Umbilical cord (tissue), 2 donors: ENCODE measurements around the gene WRNIP1. TPM values are rescaled to one million over a fixed set of nuclear protein-coding genes. Genes with fewer than 3 reads are reported as not detected.

ENCODE experiments used
- DNase-seq: peaks from one replicate; pipeline ENCODE4 v3.0.0-alpha.2; 2015; ENCODE audit warnings: low spot score
- total RNA-seq: library from RNA; depleted of rRNA; stranded (reverse); fragments of >200 nt; gene quantifications from one replicate; pipeline ENCODE4 v1.2.3, GENCODE V29; 2014; ENCODE audit warnings: low replicate concordance; ENCODE audit not compliant: insufficient read depth

Gene WRNIP1
- total RNA-seq, 1 donor from 2014 or later = 33.7 TPM

DNA sequence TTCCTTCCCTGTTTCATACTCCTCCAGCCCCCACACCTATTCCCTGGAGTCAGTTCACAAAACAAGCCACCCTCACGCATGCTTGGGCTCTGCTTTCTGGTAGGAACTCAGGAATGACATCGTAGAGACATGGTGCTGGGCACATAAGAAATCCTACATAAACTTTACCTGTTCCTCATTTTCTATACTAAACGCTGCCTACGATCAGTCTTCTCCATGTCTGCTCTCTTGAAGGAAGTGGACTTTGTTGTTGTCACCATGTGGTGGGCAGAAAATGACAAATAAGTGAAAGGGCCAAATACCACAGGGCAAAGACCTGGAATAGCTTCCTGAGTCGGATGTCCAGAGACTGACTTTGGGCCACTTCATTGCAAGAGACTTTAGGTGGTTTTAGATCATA, 24.6 kb upstream of the WRNIP1 start:
- DNase-seq = no peak

DNA sequence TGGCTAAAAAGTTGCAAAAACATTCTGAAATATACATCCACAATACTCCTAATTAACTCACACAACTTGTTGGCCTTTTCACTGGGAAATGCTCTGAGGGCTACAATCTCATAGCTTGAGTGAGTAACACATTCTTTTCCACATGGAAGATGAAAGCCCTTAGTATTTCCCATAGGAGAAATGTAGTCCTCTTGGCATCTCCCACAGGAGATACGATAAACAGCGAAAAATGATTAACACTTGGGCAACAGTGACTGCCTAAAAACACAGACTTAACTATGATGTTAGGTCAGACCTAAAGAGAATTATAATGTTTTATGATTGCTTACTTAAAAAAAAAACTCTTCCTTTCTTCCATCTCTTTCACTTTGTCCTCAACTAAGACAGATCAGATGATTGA, 23.4 kb upstream of the WRNIP1 start:
- no peak for DNase-seq

DNA sequence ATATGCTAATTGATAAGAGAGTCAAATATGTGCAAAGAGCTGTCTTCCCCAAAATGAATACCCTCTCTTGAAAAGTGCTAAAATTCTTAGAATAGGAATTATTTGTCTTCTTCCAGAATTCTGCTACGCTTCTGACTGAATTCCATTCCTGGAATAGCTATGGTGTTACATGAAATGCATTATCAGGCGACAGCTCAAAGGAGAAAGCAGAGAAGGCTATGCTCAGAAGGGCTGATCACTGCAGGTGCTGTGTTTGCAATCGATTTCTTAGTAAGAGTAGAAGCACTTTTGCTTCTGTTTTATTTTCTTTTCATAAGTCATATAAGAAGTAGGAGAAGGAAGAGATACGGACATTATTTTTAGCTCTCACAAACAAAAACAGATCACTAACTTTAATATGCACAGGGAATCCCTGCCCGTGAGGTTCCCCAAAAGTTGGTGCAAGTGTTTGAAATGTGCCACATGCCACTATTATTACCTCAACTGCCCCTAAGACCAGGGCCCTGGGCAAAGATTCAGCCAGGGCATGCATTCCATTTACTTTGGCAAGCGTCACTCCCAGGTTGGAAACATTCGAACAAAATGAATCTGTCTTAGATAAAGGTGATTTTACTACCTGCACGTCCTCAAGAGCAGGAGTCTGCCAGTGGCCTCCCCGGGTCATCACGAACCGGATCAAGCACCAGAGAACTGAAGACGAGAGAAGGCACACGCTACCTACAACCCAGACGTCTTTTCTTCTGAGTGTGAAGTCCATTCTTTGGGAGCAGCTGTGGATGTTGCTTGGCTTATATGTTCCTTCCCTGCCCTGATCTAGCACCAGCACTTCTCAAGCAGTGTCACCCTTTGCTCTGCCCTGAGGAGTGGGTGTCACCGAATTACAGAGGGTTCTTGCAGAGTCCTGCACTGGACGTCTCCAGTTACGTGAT, 21.6 kb upstream of the WRNIP1 start:
- no peak for DNase-seq

DNA sequence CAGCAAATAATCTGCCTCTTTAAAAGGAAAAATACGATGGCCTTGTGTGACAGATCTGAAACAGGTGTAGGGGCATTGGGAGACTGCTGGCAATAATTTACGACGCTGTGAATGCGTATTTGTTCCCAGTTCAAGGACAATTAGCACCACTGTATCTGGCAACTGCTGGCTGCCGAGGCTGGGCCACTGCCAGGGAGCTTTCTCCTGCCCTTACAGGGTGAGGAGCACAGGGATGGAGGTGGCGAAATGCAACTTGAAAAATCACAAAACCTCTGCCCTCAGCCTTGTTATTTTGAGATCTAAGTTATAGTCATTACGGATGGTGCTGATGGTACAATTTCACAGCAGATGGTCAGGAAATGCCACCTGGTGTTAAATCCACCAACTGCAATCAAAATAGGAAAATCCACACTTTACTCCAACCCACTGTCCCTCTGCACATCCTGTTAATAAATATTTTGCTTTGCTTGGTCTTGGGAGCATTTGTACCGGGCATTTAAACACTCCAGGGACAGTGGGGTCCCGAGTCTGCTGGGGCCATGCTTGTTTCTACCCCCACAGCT, 20.9 kb upstream of the WRNIP1 start:
- no peak for DNase-seq

DNA sequence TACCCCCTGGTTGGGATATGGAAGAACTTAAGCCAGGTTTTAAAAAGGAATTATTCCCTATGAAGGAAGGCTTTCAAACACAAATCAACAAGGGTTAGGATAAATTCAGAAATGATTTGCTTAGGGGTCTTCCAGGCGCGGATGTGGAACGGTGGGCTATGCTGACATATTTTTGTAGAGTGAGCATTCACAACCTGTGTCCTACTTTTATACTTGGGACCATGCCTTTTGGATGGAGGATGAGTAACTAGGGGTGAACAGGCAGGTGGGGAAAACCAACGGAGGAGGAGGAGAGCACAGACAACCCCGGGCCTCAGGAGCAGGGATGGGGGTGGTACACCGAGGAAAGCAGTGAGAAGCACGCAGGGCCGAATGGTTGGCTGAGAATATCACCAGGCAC, 20.4 kb upstream of the WRNIP1 start:
- no peak for DNase-seq

DNA sequence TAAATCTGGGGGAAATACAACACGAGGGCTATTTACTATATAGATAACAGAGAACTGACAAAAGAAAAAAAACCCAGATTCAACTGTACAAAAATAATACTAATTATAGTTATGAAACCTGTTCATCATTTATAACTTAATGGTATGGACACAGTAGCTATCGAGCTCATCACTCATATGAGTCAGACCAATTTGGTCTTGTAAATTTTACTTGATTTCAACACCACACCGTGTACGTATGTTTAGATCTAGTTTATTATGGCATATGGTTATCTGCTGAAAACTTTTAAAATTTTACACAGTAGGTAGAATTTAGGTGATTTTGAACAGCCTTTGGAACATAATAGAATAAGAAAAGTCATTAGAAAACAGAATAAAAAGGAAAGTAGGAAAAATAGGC, 19.9 kb upstream of the WRNIP1 start:
- no peak for DNase-seq

DNA sequence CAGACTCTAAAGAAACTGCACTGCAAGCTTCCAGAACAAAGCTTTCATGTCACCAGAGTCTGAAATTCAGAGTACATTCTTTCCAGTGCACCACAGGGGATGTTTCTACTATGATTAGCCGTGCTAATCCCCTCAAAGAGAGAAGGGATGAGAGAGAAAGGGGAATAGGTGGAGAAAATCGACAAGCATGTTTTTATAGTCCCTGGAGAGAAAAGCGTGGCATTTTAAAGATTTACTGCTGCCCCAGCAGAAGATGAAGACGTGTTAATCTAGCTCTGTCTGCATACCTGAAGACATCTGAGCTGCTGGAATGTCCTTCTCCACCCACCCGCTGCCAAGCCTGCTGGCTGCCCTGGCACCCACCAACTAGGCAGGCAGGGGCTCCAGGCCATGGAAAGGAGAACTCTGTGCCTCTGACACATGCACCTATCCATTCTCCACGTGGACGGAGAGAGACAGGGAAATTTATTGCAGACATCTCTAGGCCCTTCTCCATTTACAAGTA, 18.6 kb upstream of the WRNIP1 start:
- DNase-seq = no peak

DNA sequence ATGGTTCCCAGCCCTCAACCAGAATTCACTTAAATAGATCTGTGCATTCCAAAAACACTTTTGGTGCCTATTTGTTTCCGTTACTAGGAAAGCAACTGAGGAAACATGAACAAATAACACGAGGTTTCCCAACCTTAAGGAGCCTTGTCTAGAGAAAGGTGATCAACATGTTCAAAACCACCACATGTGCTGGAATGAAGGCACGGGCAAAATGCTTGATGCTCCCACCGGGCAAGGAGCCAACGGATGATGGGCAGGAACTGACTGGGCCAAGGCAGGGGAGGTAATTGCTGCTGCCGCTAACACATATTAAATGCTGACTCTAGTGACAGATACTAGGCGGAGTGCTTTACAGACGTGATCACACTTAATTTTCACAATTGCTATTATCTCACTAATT, 17.0 kb upstream of the WRNIP1 start:
- no peak for DNase-seq

DNA sequence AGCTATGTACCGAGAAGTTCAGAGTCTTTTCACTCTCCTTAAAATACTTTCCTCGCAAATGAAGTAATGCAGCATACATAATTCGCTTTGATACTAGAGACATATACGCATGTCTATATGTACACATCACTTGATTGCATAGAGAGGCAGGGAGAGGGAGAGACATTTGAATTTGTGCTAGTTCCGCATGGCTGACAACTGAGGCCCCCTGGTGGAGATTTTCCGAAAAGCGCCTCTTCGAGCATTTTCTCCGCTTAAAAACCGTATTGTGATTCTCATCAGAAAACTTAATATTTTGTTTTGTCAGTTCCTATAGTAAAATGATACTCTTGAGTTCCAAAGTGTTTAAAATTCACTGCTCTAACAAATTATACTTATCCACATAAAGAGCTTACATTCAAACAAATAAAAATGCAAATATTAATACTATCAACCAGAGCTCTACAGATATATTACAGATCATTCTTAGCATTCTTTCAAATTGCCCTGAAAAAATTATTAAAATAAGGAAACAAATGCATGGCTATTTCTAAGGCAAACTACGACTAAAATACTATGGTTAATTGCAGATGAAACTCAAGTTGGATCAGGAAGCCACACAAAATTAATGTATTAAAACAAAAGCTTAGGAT, 15.1 kb upstream of the WRNIP1 start:
- peak; percentile 82 for DNase-seq

DNA sequence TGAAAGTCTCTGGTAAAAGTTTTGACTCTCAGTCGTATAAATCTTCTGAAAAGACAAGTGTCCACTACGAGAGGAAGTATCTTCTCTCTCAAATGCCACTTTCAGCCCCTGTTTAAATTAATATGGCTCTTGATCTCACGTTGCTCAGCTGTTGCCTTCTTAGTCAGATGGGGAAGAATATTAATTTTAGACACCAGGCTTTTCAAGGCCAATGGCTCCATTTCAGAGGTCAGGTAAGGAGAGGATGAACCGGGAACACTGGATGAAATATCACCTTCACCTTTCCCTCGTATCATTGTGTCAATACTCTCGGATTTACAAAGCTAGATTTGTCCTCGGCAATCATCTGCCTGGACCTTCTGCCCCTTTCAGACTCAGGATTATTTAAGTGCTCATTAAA, 14.4 kb upstream of the WRNIP1 start, which contains the start of gene MYLK4:
Gene MYLK4, minus strand, starts transcription at position 91 of the 400 bp plus-strand sequence. CDS start 1,628 bp downstream, outside the sequence.
- DNase-seq = no peak

DNA sequence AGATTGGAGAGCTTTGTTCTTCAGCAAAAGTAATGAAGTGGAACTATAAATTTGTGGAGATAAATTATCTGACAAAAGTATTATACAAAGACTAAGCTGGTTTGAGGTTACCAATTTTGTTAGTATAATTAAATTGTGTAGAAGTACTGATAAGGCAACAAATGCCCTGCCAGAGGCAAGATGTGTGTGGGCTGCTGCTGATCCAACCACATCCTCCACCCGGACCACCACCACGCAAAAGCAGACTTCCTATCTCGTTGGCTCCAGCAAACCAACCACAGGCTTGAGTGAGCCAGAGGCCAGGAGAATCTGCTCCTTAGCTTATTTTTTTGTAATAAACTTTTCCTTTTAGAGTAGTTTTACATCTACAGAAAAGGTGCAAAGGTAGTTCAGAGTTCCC, 13.3 kb upstream of the WRNIP1 start:
- no peak for DNase-seq

DNA sequence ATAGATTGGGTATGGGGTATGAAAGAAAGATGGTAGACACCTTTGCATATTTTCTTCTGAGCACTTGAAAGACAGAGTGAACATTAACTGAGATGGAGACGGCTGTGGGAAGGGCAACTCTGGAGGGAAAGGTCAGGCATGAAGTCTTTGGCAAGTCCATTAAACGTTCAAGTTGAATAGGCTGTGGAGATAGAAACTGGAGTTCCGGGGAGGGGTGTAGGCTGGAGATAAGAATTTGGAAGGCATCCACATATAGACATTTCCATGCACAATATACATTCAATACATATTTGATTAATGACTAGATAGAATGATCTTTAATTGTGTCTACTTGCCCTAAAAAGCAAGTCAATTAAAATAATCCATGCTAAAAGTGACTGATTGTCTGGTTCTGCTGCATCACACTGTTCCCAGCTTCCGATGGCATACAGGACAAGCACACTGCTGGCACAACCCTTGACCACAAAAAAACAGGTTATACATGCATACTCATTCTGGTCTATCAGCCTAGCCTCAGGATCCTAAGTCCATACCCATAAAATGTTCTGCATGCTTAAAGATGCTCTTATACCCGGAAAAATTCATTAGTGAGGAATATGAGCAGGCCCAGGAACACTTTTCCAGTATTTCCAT, 12.6 kb upstream of the WRNIP1 start:
- DNase-seq = no peak

DNA sequence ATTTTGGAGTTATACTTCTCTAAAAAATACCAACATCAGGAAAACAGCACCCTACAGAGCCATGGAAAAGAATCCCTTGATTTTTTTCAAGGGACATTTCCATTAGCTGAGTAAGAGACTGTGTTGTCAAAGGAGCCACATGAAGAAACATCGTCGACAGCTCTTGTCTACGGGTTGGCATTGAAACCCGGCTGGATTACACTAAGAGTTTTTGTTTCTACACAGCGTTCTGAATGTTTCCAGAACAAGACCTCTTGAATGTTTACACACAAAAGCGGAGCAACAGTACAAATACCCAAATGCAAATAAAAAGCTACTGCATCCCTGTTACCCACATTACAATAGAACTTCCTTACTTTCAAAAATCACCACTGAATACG, 12.1 kb upstream of the WRNIP1 start:
- DNase-seq = no peak

DNA sequence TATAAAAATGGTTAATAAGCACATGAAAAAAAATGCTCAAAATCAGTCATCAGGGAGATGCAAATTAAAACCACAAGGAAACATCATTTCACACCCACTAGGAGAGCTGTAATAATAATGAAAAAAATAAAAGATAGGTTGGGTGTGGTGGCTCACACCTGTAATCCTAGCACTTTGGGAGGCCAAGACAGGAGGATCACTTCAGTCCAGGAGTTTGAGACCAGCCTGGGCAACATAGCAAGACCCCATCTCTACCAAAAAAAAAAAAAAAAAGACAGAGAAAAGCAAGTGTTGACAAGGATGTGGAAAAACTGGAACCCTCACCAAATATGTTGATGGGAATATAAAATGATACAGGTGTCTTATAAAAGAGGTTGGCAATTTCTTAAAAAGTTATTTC, 11.4 kb upstream of the WRNIP1 start:
- DNase-seq = no peak

DNA sequence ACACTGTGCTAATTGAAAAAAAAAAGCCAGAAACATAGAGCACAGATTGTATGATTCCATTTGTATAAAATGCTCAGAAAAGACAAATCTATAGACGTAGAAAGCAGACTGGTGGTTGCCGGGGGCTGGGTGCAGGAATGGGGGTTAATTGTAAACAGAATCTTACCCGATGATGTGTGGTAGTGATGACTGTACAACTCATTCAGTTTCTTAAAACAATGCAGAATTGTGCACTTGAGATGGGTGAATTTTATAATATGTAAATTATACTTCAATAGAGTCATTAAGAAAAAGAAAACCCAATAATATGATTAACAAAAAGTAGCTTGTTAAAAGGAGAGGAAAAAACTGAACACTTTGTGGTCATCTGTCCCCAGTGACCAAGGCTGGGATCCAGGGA, 10.8 kb upstream of the WRNIP1 start:
- DNase-seq = no peak

DNA sequence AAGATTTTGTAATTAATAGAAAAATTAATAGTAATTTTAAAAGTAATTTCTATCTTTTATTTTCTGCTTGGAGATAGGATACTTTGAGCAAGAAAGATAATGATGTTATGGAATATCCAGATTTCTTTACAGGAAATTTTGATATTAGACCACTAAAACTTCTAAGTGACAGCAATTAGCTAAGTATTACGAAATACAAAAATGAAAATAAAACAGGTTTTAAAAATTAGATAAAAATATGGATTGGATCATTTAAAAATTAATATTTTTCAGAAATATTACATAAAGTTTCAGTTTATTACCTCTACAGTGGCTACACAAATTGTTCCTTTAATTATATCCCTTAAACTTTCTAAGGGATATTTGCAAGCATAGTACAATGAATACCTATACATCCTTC, 10.3 kb upstream of the WRNIP1 start:
- no peak for DNase-seq

DNA sequence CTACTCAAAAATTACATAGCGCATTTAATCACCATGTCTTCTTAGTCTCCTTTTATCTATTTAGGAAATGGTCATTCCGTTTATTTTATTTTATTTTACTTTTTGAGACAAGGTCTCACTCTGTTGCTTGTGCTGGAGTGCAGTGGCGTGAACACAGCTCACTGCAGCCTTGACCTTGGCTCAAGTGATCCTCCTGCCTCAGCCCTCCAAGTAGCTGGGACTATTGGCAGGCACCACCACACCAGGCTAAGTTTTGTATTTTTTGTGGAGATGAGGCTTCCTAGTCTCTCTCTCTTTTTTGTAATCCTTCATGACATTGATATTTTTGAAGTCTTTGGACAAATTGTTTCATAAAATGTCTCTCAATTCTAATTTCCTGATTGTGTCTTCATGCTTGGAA, 9.7 kb upstream of the WRNIP1 start:
- DNase-seq = no peak

DNA sequence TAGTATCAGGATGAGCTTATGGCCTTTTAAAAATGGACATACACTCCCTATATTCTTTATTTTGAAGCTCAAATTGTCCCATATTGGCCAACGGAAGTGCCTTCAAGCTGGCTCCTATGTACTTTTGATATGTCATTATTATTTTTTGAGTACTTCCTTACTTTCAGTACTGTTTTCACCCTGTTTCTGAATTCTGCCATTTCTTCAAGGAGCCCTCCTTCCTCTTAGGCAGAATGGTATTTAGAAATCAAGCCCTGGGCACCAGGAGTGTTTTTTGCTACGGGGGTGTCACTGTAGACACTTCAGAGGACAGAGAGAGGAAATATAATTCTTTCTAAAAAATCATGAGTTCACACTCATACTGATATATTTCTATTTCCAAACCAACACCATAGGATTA, 9.0 kb upstream of the WRNIP1 start:
- no peak for DNase-seq

DNA sequence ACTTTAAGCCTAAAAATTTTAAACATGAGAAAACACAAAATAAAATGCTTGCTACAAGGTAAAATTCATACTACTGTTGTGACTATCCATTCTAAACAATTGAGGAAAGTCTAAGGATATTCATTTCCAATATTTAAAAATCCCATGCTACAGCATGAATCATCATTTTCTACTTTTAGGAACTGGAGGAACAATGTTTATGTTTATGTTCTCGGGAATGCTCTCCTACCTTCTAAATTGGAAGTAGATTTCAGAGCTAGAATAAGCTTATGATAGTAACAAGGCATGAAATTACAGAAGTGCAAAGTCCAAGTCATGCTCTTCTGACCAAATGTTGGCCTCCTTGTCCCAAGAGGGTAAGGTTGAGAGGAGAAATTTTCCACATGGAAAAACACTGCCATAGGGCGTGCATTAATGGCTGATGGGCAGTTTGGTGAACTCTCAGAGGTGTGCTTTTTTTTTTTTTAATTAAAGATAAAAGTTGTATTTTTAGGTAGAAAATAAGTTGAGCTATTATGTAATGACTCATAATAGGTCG, 8.4 kb upstream of the WRNIP1 start:
- DNase-seq = no peak

DNA sequence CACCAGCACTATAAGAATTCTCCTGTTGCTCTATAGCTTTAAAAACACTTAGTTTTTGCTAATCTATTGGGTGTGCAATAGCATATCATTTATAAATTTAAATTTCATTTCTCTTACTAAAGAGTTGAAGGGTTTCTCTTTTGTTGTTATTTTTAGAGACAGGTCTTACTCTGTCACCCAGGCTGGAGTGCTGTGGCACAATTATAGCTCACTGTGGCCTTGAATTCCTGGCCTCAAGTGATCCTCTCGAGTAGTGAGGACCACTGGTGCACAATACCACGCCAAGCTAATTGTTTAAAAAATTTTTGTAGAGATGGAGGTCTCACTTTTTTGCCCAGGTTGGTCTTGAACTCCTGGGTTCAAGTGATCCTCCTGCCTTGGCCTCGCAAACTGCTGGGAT, 6.2 kb upstream of the WRNIP1 start:
- DNase-seq = no peak

DNA sequence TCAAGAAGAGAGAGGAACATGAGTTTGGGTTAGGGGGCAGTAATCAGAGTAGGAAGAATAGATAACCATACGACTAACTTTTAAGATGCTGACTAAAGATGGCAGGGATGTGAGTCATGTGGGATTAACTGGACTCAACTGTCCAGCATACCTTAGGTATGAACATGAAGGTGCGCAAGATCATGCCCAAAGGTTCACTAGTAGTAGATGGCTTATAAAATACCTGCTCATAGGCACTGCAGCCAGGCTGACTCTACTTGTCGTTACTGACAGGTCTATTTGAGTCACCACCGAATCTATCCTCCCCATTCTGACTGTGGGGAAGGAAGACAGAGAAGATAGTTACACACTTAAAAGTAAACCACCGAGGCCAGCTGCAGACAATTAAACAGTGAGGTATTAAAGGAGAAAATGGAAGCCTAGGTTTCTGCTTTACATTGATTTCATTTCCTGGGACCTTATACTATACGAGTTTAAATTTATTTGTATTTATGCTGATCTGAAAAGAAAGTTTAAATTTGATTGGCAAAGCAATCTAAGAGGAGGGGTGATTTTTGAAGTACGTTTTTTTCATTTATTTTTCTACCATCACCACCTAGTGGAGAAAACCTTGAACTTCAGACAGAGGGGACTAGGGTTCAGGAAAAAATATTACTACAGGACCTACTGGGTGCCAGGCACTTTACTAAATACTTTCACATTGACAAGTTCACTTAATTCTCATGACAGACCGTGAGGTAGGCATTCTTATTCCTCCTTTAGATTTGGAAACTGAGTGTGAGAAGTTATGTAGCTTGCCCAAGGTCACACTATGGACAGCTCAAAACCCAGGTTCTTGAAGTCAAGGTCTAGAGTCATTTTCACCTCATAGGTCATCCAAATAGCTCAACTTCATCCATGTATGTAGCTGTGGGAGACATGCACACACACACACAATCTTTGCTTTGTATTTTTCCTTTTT, 4.0 kb upstream of the WRNIP1 start:
- DNase-seq = no peak
